Measurements from ENCODE around the gene DHRSX.
"Not testable (repeated sequence)": the region's sequence is repeated elsewhere in the genome, so short reads cannot be mapped to it uniquely, and the experiment has no call there.

The DHRSX gene

GRCh38 chrX:2262668-2263055 lies 238.1 kb downstream of the DHRSX start:
- no peak for DNase-seq (ENCODE audit: low spot score)

- DNase-seq (ENCODE audit: low spot score) = no peak
These were observed 238.7 kb downstream of the DHRSX start for GRCh38 chrX:2261831-2262667.

DNA sequence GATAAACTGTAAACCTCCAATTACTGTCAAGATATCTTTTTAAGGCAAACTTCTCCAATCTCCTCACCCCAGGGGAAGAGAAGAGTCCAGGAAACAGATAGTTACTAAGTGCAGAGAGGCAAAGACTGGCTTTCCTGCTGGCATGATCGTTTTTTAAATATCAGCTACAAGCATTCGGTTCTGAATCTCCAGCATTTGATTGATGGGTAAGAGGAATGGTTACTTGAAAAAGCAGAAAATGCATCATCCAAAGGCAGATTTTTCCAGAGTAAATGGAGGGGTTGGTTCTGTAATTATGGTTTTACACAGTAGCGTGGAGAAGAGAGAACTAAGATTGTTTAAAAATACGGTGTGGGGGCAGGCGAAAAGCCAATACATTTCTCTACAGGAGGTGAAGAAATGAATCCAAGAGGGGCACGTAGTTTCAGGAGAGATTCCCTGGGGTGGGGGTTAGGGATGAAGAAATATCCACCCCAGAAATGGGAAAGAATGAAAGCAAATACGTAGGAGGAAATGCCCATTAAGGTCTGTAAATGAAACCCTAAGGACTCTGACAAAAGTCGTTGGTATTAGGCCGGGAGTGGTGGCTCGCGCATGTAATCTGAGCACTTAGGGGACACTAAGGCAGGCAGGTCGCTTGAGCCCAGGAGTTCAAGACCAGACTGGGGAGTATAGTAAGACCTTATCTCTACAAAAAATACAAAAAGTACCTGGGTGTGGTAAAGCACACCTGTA lies 248.3 kb downstream of the DHRSX start:
- DNase-seq (ENCODE audit: low spot score) = no peak

DNA sequence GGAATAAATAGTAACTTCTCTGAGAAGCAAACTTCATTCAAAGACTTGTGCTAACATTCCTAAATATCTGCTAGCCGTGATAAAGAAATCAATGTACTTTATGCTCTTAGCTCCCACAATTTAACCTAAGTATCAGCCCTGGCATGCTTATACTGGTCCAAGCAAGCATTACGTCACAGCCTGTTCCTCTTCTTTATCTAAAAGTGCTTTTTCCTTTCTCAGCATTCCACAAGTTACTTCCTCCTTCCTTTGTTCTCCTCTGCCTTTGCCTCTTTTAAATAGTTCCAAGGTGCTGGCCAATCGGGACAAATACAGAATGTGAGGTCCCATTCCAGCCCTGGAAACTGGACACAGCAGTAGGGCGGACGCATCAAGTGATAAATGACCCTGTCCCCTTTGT lies 249.6 kb downstream of the DHRSX start:
- DNase-seq (ENCODE audit: low spot score) = no peak

- no peak for DNase-seq (ENCODE audit: low spot score)
These were observed 256.8 kb downstream of the DHRSX start for GRCh38 chrX:2243913-2244460.

GRCh38 chrX:2242980-2243379 lies 257.8 kb downstream of the DHRSX start:
- DNase-seq (ENCODE audit: low spot score) = no peak

DNA sequence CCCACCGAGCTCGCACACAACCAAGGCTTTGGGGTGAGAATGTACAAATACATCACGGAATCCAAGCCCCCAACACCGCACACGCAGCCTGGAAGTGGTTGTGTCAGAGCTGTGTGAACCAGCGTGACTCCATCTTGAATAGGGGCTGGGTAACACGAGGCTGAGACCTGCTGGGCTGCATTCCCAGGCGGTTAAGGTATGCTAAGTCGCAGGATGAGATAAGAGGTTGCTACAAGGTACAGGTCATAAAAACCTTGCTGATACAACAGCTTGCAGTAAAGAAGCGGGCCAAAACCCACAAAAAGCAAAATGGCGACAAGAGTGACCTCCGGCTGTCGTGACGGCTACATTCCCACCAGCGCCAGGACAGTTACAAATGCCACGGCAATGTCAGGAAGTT lies 258.4 kb downstream of the DHRSX start:
- no peak for DNase-seq (ENCODE audit: low spot score)

GRCh38 chrX:2241496-2241895 lies 259.3 kb downstream of the DHRSX start:
- not testable (repeated sequence) for DNase-seq (ENCODE audit: low spot score)

- not testable (repeated sequence) for DNase-seq (ENCODE audit: low spot score)
These were observed 260.0 kb downstream of the DHRSX start for GRCh38 chrX:2240761-2241160.

DNA sequence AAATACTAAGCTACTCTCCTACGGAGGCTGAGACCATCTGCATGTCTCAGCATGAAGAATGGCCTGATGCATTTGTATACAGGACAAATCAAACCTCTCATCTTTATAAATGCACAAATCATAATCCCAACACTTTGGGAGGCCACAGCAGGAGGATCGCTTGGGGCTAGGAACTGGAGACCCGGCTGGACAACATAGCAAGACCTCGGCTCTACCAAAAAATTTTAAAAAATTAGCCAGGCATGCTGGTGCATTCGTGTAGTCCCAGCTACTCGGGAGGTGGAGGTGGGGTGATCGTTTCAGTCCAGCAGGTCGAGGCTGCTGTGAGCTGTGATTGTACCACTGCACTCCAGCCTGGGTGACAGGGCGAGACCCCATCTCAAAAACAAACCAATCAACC lies 262.8 kb downstream of the DHRSX start:
- no peak for DNase-seq (ENCODE audit: low spot score)

GRCh38 chrX:2231570-2232192 lies 269.1 kb downstream of the DHRSX start:
- DNase-seq (ENCODE audit: low spot score) = no peak

DNA sequence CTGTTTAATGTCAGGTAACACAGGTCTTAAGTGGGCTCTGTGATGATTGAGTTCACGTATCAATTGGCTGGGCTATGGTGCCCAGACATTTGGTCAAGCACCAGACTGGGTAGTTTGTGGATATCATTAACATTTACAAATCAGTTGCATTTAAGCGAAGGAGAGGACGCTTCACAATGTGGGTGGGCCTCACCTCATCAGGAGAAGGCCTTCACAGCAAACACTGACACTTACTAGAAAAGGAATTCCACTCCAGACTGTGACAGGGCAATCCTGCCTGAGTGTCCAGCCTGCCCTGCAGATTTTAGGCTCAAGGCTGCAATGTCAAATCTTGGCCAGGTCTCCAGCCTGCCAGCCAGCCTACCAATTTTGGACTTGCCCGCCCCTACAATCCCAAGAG lies 270.3 kb downstream of the DHRSX start:
- DNase-seq (ENCODE audit: low spot score) = no peak

DNA sequence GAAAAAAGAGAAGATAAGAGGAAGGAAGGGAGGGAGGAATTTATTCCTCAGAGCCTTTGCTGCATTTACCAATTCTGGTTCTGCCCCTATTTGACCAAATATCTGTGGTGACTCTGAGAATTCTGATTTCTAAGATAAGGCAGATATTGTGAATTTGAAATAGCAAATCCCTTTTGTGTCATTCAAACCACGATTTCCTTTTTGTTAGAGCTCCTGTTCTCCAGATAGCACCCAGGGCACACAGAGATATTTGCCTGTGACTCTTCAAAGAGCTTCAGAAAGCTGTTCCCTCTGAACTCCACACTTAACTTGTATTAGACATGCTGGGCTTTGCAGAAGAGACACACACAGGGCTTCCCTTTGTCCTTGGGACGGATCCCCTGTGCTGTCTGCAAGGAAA lies 272.2 kb downstream of the DHRSX start:
- no peak for DNase-seq (ENCODE audit: low spot score)

GRCh38 chrX:2226906-2227656 lies 273.7 kb downstream of the DHRSX start:
- no peak for DNase-seq (ENCODE audit: low spot score)

GRCh38 chrX:2226182-2226581 lies 274.6 kb downstream of the DHRSX start:
- DNase-seq (ENCODE audit: low spot score) = no peak

DNA sequence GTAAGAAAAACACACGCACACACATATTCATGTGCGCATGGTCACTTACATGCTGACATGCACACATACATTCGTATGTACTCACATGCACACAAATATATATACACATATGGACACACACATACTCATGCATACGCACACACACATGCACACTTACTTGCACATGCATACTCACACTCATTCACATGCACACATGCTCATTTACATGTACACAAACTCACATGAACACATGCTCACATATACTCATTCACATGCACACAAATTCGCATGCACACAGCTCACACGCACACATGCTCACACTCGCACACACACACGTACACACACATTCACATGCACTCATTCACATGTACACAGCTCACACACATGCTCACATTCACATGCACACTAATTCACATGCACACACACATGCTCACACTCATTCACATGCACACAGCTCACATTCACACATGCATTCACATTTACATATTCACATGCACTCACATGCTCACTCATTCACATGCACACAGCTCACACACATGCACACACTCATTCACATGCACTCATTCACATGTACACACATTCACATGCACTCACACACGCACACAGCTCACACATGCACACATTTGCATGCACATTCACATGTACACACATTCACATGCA lies 276.1 kb downstream of the DHRSX start:
- DNase-seq (ENCODE audit: low spot score) = no peak

- no peak for DNase-seq (ENCODE audit: low spot score)
These were observed 276.6 kb downstream of the DHRSX start for GRCh38 chrX:2224161-2224560.

GRCh38 chrX:2220829-2221567 lies 279.8 kb downstream of the DHRSX start:
- no peak for DNase-seq (ENCODE audit: low spot score)

DNA sequence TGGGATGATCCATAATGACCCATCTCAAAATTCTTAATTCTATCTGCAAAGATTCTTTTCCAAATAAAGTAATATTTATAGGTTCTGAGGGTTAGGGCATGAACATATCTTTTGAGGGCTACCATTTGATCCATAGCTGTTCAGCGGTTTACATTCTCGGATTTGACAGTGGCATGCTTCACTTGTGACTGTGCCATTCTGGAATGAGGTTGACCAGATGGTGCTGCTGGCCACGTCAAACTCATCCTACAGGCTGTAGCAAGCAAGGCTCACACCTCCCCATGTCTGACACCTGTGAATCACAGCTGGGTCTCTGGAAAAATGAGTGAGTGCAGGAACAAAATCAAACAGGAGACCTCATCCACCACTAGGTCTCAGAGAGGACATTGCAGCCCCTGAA lies 280.5 kb downstream of the DHRSX start:
- DNase-seq (ENCODE audit: low spot score) = no peak

DNA sequence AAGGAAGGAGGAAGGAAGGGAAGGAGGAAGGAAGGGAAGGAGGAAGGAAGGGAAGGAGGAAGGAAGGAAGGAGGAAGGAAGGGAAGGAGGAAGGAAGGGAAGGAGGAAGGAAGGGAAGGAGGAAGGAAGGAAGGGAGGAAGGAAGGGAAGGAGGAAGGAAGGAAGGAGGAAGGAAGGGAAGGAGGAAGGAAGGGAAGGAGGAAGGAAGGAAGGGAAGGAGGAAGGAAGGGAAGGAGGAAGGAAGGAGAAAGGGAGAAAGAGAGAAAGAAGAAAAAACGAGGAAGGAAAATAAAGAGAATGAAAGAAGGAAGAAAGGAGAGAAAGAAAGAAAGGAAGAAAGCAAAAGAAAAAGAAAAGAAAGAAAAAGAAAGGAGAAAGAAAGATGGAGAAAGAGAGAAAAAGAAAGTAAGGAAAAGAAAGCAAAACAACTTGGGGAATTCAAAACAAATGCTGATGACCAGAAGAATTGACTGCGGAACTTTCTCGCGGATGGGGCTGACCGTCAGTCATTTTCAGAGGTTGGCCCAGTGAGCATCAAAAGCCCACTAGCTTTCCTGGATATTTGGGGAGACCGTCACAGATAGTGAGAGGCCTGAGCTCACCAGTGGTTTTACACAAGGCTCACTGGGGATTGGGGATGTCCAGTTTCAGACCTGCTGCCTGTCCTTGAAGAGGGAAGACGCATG lies 286.5 kb downstream of the DHRSX start:
- not testable (repeated sequence) for DNase-seq (ENCODE audit: low spot score)

Measured in ecto neural progenitor cell (in vitro differentiated cells).